Measurements from ENCODE around the gene A2M. TPM values are rescaled to one million over a fixed set of nuclear protein-coding genes. Genes with fewer than 3 reads are reported as not detected.

The A2M gene
- total and polyA plus RNA-seq, 10 of the 15 experiments (the other 5 are each of a cell fraction or from before 2014, with no cell fraction given) = 0.03 to 3.5 (median 0.20) TPM; not detected in 5

GRCh38 chr12:9043766-9044165 is 72.0 kb downstream of the A2M start:
- H3K4me3 ChIP-seq = no peak overlapping the region
- no peaks in the 10 kb centered on the region for H3K79me2 ChIP-seq (ENCODE audit: control insufficient read depth, insufficient read depth, low read length)
- no peaks in the 10 kb centered on the region for H3K4me1 ChIP-seq (ENCODE audit: control insufficient read depth, insufficient read depth, low read length)
- no peak overlapping the region for H3K27ac ChIP-seq (ENCODE audit: control insufficient read depth, insufficient read depth)
- H4K20me1 ChIP-seq (ENCODE audit: control insufficient read depth, insufficient read depth) = no peaks in the 10 kb centered on the region
- WGBS (ENCODE audit: insufficient coverage, insufficient replicate concordance, low lambda C conversion rate, missing lambda C conversion rate) = 56% methylated on average over 2 of the region's 2 CpGs
- H3K36me3 ChIP-seq (ENCODE audit: control insufficient read depth in 2 of 2, insufficient read depth in 2 of 2, low read length in 1 of 2) = no peaks in the 10 kb centered on the region
- POLR2A ChIA-PET = no interaction called here
- no peak overlapping the region for H3K4me2 ChIP-seq (ENCODE audit: control insufficient read depth, insufficient read depth)
- no peak for TF ChIP-seq IRF3 (IDR thresholded peaks at IDR 0.05)
- TF ChIP-seq NFYA (IDR thresholded peaks at IDR 0.05; ENCODE audit: borderline replicate concordance, low read depth, low read length) = no peak
- no peak for TF ChIP-seq BRCA1 (IDR thresholded peaks at IDR 0.05; ENCODE audit: low read depth, low read length)
- H2AFZ ChIP-seq (ENCODE audit: control insufficient read depth, low read depth, low read length) = no peak overlapping the region
- ATAC-seq (no peak), FAIRE-seq (no peak), DNase-seq (ENCODE audit: low read depth, low spot score) (no peak)
- no TSS peak for BruUV-seq (replicated peaks)
- no peaks in the 10 kb centered on the region for H3K9me3 ChIP-seq (replicated peaks; ENCODE audit: control insufficient read depth, insufficient read depth, low read length)
- in situ Hi-C loops (cut with MboI) = loop anchor here (5.0 kb wide), 1 partner anchor 91 kb away; no protein-coding TSS in a partner anchor
- no peak overlapping the region for H3K9ac ChIP-seq (ENCODE audit: control insufficient read depth, insufficient read depth, low read length)
- SMC1A ChIA-PET (ENCODE audit: uncharacterized antibody, unreplicated experiment) = no interaction called here
- CTCF ChIA-PET = interaction anchor here (0.6 kb wide), 1 partner anchor 96 kb away, joined by 3 read pairs; no protein-coding TSS in a partner anchor
- intact Hi-C loops (cut with micrococcal nuclease; ENCODE audit: unreplicated experiment) = loop anchor here (5.0 to 10.0 kb wide), 3 partner anchors 129 to 499 kb away; partner anchors contain the start of genes CLEC4E and PHC1
- H3K27me3 ChIP-seq (replicated peaks in 1 of 2; ENCODE audit: control insufficient read depth in 2 of 2, insufficient read depth in 2 of 2, low read length in 1 of 2) = no peaks in the 10 kb centered on the region
- RAD21 ChIA-PET (ENCODE audit: unreplicated experiment) = interaction anchor here (0.9 kb wide), 1 partner anchor 500 kb away, joined by 3 read pairs; no protein-coding TSS in a partner anchor

GRCh38 chr12:9041321-9041720 is 74.4 kb downstream of the A2M start:
- Histone ChIP-seq H3K36me3 (ENCODE audit: control insufficient read depth in 2 of 2, insufficient read depth in 2 of 2, low read length in 1 of 2) (no peaks in the 10 kb centered on the region), H4K20me1 (ENCODE audit: control insufficient read depth, insufficient read depth) (no peaks in the 10 kb centered on the region), H3K4me1 (ENCODE audit: control insufficient read depth, insufficient read depth, low read length) (no peaks in the 10 kb centered on the region), H3K79me2 (ENCODE audit: control insufficient read depth, insufficient read depth, low read length) (no peaks in the 10 kb centered on the region), H3K27ac (ENCODE audit: control insufficient read depth, insufficient read depth) (no peak overlapping the region), H3K9me3 (replicated peaks; ENCODE audit: control insufficient read depth, insufficient read depth, low read length) (no peaks in the 10 kb centered on the region), H3K4me3 (no peak overlapping the region), H2AFZ (ENCODE audit: control insufficient read depth, low read depth, low read length) (no peak overlapping the region), H3K4me2 (ENCODE audit: control insufficient read depth, insufficient read depth) (no peak overlapping the region), H3K9ac (ENCODE audit: control insufficient read depth, insufficient read depth, low read length) (no peak overlapping the region), H3K27me3 (replicated peaks in 1 of 2; ENCODE audit: control insufficient read depth in 2 of 2, insufficient read depth in 2 of 2, low read length in 1 of 2) (no peaks in the 10 kb centered on the region)
- intact Hi-C loops (cut with micrococcal nuclease; ENCODE audit: unreplicated experiment) = loop anchor here (5.0 to 10.0 kb wide), 3 partner anchors 127 to 497 kb away; partner anchors contain the start of genes CLEC4E and PHC1
- in situ Hi-C loops (cut with MboI) = loop anchor here (5.0 kb wide), 1 partner anchor 89 kb away; no protein-coding TSS in a partner anchor
- no peak for FAIRE-seq
- RAD21 ChIA-PET (ENCODE audit: unreplicated experiment) = no interaction called here
- SMC1A ChIA-PET (ENCODE audit: uncharacterized antibody, unreplicated experiment) = interaction anchor here (1.1 to 1.5 kb wide), 3 partner anchors 9 to 364 kb away, joined by 3 read pairs; no protein-coding TSS in a partner anchor
- ATAC-seq = no peak
- CTCF ChIA-PET = interaction anchor here (1.2 to 2.2 kb wide), 6 partner anchors 8 to 498 kb away, joined by 4 to 8 read pairs (median 4); no protein-coding TSS in a partner anchor
- DNase-seq (ENCODE audit: low read depth, low spot score) = no peak
- no TSS peak for BruUV-seq (replicated peaks)
- POLR2A ChIA-PET = no interaction called here
- WGBS (ENCODE audit: insufficient coverage, insufficient replicate concordance, low lambda C conversion rate, missing lambda C conversion rate) = 80% methylated on average over 1 of the region's 1 CpG
- no peak for TF ChIP-seq NR2F1 (conservative IDR thresholded peaks at IDR 0.05)
- TF ChIP-seq CHD1 (IDR thresholded peaks at IDR 0.05; ENCODE audit: low read depth, low read length) = no peak
- TF ChIP-seq NFYA (IDR thresholded peaks at IDR 0.05; ENCODE audit: borderline replicate concordance, low read depth, low read length) = no peak
- no peak for TF ChIP-seq BCL11A (IDR thresholded peaks at IDR 0.05; ENCODE audit: low read depth, low read length)
- TF ChIP-seq FOXM1 (IDR thresholded peaks at IDR 0.05; ENCODE audit: low read depth, low read length) = no peak
- TF ChIP-seq NRF1 (conservative IDR thresholded peaks at IDR 0.05; ENCODE audit: low read depth, low read length) = no peak
- no peak for TF ChIP-seq ATF2 (IDR thresholded peaks at IDR 0.05; ENCODE audit: low read length)
- TF ChIP-seq SRF (IDR thresholded peaks at IDR 0.05; ENCODE audit: low read depth in 2 of 2, low read length in 2 of 2) = no peak
- TF ChIP-seq RAD21 (IDR thresholded peaks at IDR 0.05; ENCODE audit: insufficient read depth, low read depth, low read length) = no peak
- no peak for TF ChIP-seq MEF2A (IDR thresholded peaks at IDR 0.05; ENCODE audit: insufficient read depth, low read depth, low read length)
- TF ChIP-seq ZNF274 (IDR thresholded peaks at IDR 0.05; ENCODE audit: insufficient read depth, insufficient read length) = no peak
- TF ChIP-seq DPF2 (IDR thresholded peaks at IDR 0.05) = no peak
- TF ChIP-seq IKZF2 (IDR thresholded peaks at IDR 0.05) = no peak
- no peak for TF ChIP-seq TCF7 (IDR thresholded peaks at IDR 0.05; ENCODE audit: borderline replicate concordance)
- no peak for TF ChIP-seq ATF7 (IDR thresholded peaks at IDR 0.05; ENCODE audit: low read depth)
- no peak for TF ChIP-seq SMAD5 (IDR thresholded peaks at IDR 0.05; ENCODE audit: low read depth)
